Bone marrow (tissue), 2 donors: ENCODE results near the gene RET.
"Not testable (repeated sequence)": the region's sequence is repeated elsewhere in the genome, so short reads cannot be mapped to it uniquely, and the experiment has no call there.

Experiments
- DNase-seq, 2 donors: peaks; one replicate each; lab custom pipeline; 2025; lab: John Stamatoyannopoulos, UW

RET gene

GRCh38 chr10:43135656-43136055 is 58.8 kb downstream of the RET start:
- no peak for DNase-seq

- no peak for DNase-seq
Measured at GRCh38 chr10:43136432-43136831, 59.6 kb downstream of the RET start.

- no peak for DNase-seq
Measured at GRCh38 chr10:43136995-43137716, 60.3 kb downstream of the RET start.

GRCh38 chr10:43137717-43138020 is 60.8 kb downstream of the RET start:
- DNase-seq = no peak

- peak; percentile 65 to 81 for DNase-seq
Measured at GRCh38 chr10:43138021-43138756, 61.3 kb downstream of the RET start, which contains the start of gene CSGALNACT2. TSS of gene CSGALNACT2 (plus strand) at chr10:43138445. CDS start at chr10:43155150, 16,705 bp downstream.

- no peak for DNase-seq
Measured at GRCh38 chr10:43138757-43139241, 61.9 kb downstream of the RET start.

GRCh38 chr10:43141421-43141820 is 64.6 kb downstream of the RET start:
- DNase-seq = no peak

GRCh38 chr10:43145311-43145710 is 68.4 kb downstream of the RET start:
- no peak for DNase-seq

- not testable (repeated sequence) for DNase-seq
Measured at GRCh38 chr10:43145936-43146335, 69.1 kb downstream of the RET start.

- no peak for DNase-seq
Measured at GRCh38 chr10:43151371-43151770, 74.5 kb downstream of the RET start.

GRCh38 chr10:43153901-43154300 is 77.0 kb downstream of the RET start:
- DNase-seq = no peak

- no peak for DNase-seq
Measured at GRCh38 chr10:43155221-43155620, 78.4 kb downstream of the RET start.

- DNase-seq = no peak
Measured at GRCh38 chr10:43155741-43156140, 78.9 kb downstream of the RET start.

- no peak for DNase-seq
Measured at GRCh38 chr10:43156590-43157341, 79.9 kb downstream of the RET start.

- DNase-seq = no peak
Measured at GRCh38 chr10:43158636-43159035, 81.8 kb downstream of the RET start.

GRCh38 chr10:43160046-43160920 is 83.4 kb downstream of the RET start:
- DNase-seq = peak in 1 of 2 donors; percentile 71

GRCh38 chr10:43160921-43161255 is 84.0 kb downstream of the RET start:
- no peak for DNase-seq

GRCh38 chr10:43162604-43163003 is 85.7 kb downstream of the RET start:
- DNase-seq = no peak

GRCh38 chr10:43166207-43166879 is 89.5 kb downstream of the RET start:
- no peak for DNase-seq

- no peak for DNase-seq
Measured at GRCh38 chr10:43166880-43167497, 90.1 kb downstream of the RET start.

- DNase-seq = no peak
Measured at GRCh38 chr10:43167498-43167889, 90.6 kb downstream of the RET start.
